NCI-H748 (cell line): Measurements from ENCODE around the gene OR5K3.
"Not testable (repeated sequence)": the region's sequence is repeated elsewhere in the genome, so short reads cannot be mapped to it uniquely, and the experiment has no call there.

Experiments
- DNase-seq: peaks from one replicate; lab custom pipeline; 2025; ENCODE audit not compliant: unreplicated experiment; lab: John Stamatoyannopoulos, UW

OR5K3 gene, protein sequence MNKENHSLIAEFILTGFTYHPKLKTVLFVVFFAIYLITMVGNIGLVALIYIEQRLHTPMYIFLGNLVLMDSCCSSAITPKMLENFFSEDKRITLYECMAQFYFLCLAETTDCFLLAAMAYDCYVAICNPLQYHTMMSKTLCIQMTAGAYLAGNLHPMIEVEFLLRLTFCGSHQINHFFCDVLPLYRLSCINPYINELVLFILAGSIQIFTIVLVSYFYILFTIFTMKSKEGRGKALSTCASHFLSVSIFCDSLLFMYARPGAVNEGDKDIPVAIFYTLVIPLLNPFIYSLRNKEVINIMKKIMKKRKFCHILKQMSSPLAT

DNA sequence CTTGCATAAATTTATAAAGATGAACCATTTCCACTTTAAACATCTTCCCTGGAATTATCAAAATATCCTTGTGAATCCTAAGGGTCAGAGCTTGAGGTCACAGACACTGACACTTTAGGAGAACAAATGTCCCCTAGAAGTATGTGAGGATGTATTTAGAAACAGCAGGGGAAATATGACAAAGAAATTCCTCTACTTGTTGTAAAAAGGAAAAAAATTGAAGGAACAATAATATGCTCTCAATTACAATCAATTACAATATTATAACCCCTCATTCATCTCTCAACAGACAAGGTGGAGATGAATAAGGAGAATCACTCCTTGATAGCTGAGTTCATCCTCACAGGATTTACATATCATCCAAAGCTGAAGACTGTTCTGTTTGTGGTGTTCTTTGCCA, at the start of gene OR5K3:
Gene OR5K3, plus strand, starts transcription at position 301 of the 400 bp plus-strand sequence. Its CDS starts 0 bp downstream, at position 301.
- no peak for DNase-seq

DNA sequence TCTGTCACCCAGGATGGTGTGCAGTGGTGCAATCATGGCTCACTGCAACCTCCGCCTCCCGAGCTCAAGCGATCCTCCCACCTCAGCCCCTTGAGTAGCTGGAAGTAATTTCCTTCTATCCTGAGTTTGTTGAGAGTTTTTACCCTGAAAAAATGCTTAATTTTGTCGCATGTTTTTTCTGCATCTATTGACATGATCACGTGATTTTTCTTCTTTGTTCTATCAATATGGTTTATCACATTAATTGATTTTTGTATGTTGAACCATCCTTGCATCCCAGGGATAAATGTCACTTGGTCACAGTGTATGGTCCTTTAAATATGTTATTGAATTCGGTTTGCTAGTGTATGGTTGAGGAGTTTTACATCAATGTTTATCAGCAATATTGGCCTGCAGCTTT, 48.7 kb upstream of the OR5K3 start:
- DNase-seq = no peak

DNA sequence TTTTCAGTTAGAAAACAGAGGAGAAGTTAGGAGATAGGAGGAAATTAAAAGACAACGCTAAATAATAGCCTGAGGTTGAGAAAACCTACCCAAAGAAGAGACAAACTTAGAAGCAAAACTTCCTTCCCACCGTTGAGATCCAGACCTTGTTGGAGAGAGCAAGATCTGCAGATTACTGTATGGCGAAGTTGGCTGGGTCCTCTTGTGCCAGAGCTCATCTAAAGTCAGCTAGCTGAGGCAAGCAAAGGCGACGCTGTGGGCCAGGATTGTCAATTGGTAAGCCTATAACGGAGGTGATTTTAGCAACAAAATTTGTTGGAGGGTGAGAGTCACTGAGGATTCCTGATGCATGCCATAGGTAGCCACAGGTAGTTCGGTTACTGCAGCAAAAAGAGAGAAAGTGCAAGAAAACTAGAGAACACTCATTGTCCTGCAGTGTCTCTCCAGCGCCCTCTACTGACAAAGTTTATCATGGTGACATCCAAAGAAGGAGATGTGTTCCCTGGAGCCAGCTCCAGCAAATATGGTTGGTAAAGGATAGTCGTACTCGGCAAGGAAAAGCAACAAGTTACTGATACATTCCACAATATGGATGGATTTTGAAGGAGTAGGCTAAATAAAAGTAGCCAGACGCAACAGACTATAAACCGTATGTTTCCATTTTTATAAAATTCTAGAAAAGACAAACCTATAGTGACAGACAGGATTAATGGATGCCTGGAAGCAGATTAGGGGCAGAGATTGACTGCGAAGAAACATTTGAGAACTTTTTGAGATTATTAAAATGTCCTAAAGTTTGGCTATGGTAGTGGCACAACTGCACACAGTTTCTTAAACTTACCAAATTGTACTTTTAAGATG, 46.6 kb upstream of the OR5K3 start:
- peak; percentile 50 for DNase-seq

DNA sequence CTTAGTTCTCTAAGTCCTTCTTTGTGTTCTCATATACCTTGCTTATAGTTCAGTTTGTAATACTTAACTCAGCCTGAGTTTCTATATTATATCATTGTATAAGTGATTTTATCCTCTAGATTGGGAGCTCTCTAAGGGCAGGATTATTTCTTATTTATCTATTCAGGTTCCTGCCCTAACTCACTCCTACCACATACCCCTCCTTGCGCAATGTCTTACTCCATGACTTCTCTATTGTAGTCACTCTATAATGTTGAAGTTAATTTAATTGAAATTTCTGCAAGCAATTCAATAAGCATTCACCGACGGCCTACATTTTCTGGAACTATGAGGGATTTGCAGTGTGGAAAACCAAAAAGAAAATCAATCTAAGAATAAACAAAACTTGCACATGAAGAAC, 40.4 kb upstream of the OR5K3 start:
- no peak for DNase-seq

DNA sequence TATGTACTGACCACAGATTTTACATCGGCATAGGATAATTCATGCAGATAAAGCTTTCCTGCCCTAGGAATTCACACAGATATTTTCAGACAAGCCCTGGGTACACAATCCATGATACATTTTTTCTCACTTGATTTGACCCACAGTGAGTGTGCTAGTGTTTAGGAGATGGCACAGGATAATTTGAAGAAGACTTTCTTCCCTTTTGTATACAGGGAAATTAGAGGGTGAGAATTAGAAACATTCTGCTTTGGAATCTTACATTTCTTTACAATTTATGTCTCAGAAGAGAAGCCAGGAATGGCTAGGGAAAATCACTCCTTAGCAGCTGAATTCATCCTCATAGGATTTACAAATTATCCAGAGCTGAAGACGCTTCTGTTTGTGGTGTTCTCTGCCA, 36.9 kb upstream of the OR5K3 start, which contains the start of gene OR5K4:
Gene OR5K4, plus strand, starts transcription at position 301 of the 400 bp plus-strand sequence. Its CDS starts 0 bp downstream, at position 301.
- DNase-seq = no peak

GRCh38 chr3:98359250-98359649, 31.2 kb upstream of the OR5K3 start:
- no peak for DNase-seq

- no peak for DNase-seq
Observed at GRCh38 chr3:98359993-98360675, 30.3 kb upstream of the OR5K3 start.

DNA sequence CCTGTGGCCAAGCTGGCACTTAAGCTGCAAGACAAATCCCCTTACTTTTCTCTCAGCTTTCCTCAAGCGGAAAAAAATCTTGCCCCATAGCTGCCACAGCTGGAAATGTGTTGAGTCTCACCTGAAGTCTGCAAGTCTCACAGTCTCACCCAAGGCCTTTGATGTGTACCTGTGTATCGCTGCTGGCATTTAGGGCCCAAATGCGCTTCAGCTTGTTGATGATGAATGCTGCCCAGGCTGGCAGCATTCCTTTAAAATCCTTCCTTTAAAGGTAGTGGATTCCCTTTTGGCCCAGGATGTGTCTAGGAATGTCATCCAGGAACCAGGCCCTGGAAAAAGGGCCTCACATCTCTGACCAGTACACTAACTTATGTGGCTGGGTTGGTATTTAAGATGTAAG, 29.8 kb upstream of the OR5K3 start:
- DNase-seq = no peak

- DNase-seq = no peak
Observed at GRCh38 chr3:98361289-98361688, 29.2 kb upstream of the OR5K3 start.

DNA sequence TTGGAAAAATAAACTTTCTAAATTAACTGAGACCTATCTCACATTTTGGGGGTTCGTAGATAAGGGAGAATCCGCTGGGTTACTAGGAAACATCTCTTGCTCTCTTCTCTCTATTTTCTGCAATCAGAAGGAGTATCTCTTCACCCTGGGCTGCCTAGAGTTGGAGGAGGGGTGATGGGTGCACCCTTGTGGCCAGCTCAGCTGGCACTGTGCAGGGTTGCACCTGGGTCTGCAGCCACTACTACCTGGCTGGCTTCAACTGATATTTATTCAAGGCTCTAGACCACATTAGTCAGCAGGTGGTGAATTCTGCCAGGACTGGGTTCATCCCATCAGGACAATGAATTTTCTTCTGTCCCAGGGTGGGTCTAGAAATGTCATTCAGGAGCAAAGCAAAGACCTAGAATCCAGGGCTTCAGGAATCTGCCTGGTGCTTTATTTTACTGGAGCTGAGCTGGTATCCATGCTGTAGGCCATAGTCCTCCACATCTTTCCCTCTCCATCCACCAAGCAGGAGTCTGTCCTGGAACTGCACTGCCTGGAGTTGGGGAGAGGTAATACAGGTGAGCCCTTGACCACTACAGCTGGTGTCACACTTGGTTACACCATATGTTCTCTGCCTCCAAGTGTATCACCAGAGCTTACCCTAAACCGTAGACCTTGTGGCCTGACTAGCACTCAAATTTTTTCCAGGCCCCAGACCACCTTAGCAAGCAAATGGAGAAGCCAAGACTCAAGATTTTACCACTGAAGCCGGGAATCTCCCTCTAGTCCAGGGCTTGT, 22.8 kb upstream of the OR5K3 start:
- no peak for DNase-seq

DNA sequence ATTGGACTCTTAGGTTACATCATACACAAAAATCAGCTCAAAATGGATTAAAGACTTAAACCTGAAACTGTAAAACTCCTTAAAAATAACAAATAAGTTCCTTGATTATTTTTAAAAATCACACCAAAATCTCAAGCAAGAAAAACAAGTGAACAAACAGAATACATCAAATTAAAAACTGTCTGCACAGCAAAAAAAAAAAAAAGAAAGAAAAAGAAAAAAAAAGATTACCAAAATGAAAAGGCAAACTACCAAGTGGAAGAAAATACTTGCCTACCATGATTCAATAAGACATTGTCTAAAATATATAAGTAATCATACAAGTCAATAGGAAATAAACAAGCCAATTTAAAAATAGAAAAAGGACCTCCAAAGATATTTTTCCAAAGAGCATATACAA, 19.3 kb upstream of the OR5K3 start:
- no peak for DNase-seq

- no peak for DNase-seq
Observed at GRCh38 chr3:98371853-98372252, 18.6 kb upstream of the OR5K3 start.

GRCh38 chr3:98372445-98372844, 18.0 kb upstream of the OR5K3 start:
- no peak for DNase-seq

GRCh38 chr3:98376631-98377030, 13.8 kb upstream of the OR5K3 start:
- no peak for DNase-seq

- no peak for DNase-seq
Observed at GRCh38 chr3:98388147-98388546, 2.3 kb upstream of the OR5K3 start.

DNA sequence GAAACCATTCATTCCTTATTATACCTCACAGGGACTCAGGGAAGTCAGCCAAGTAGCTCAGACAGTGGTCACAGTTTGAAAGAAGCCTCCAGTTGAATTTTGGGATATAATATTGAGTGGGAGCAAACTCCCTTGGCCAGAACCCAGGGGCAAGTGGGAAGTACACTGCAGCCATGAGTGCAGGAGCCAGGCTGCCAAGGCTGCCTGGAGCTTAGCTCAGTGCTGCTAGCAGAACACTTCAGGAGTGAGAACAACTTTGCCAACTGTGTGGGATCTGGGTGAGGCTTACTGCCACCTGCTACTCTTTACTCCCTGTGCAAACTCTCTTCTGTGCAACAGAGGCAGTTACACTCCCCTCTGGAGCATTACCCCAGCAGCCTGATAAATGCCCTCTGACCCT, 4.6 kb downstream of the OR5K3 start:
- no peak for DNase-seq

DNA sequence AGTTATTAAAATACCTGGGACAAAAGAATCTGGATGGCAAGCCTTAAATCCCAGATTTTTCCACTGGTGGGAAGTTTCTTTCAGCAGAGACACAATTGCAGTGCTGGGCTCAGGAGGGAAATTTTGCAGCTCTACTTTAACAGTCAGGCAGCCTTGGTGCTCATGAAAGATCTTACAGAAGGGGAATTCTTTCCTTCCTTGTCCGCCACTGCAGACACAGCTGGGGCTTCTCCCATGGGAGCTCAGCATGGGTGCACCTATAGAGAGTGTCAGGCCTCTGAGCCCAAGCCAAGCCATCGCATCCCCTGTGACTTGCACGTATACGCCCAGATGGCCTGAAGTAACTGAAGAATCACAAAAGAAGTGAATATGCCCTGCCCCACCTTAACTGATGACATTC, 6.0 kb downstream of the OR5K3 start:
- not testable (repeated sequence) for DNase-seq

- no peak for DNase-seq
Observed at GRCh38 chr3:98398513-98398912, 8.0 kb downstream of the OR5K3 start.

- no peak for DNase-seq
Observed at GRCh38 chr3:98402507-98402906, 12.0 kb downstream of the OR5K3 start.

- DNase-seq = no peak
Observed at GRCh38 chr3:98404010-98404409, 13.5 kb downstream of the OR5K3 start.

DNA sequence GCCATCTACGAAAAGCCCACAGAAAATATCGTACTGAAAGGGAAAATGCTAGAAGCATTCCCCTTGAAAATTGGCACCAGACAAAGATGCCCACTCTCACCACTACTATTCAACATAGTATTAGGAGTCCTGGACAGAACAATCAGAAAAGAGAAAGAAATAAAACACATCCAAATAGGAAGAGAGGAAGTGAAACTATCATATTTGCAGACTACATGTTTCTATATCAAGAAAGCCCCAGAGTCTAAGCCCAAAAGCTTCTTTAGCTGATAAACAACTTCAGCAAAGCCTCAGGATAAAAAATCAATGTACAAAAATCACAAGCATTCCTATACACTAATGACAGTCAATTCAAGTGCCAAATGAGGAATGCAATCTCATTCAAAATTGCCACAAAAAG, 15.6 kb downstream of the OR5K3 start:
- DNase-seq = no peak
